ENCODE measurements around the gene FRMD4A.
A peak's percentile ranks its signal among the peaks of the same experiment; 100 is the strongest.

The FRMD4A gene

GRCh38 chr10:13613519-13613918 is 717.2 kb downstream of the FRMD4A start:
- DNase-seq (no peak), ATAC-seq (ENCODE audit: insufficient read depth, low read depth) (no peak)
- peaks cover 92% of the 10 kb centered on the region for H3K36me3 ChIP-seq (ENCODE audit: insufficient read depth, low read length)
- H3K27me3 ChIP-seq (ENCODE audit: insufficient read depth, low read length, poor library complexity) = no peaks in the 10 kb centered on the region
- H3K79me2 ChIP-seq (ENCODE audit: insufficient read depth, low read length) = no peaks in the 10 kb centered on the region
- no peak overlapping the region for H3K9ac ChIP-seq (ENCODE audit: low read depth, low read length)
- no peaks in the 10 kb centered on the region for H3K4me1 ChIP-seq (ENCODE audit: insufficient read depth, low read length)
- no peak overlapping the region for H3K4me3 ChIP-seq (ENCODE audit: low read depth in 1 of 2, low read length in 2 of 2)
- TF ChIP-seq CTCF (IDR thresholded peaks at IDR 0.05; ENCODE audit: borderline replicate concordance, extremely low read depth, low read length, poor library complexity, severe bottlenecking) (peak; percentile 42), EZH2 (IDR thresholded peaks at IDR 0.05; ENCODE audit: borderline replicate concordance, low read depth, low read length, severe bottlenecking) (no peak)
- H2AFZ ChIP-seq (ENCODE audit: low read depth, low read length) = no peak overlapping the region
- no peak overlapping the region for H3K4me2 ChIP-seq (ENCODE audit: insufficient read depth, low read length)
- H3K9me3 ChIP-seq (ENCODE audit: insufficient read depth, low read length, severe bottlenecking) = no peaks in the 10 kb centered on the region
- H4K20me1 ChIP-seq (ENCODE audit: insufficient read depth, low read length) = no peaks in the 10 kb centered on the region
- no peak overlapping the region for H3K27ac ChIP-seq (ENCODE audit: low read length)

- H3K9ac ChIP-seq (ENCODE audit: low read depth, low read length) = no peak overlapping the region
- H4K20me1 ChIP-seq (ENCODE audit: insufficient read depth, low read length) = no peaks in the 10 kb centered on the region
- no peak overlapping the region for H3K4me3 ChIP-seq (ENCODE audit: low read depth in 1 of 2, low read length in 2 of 2)
- TF ChIP-seq EZH2 (IDR thresholded peaks at IDR 0.05; ENCODE audit: borderline replicate concordance, low read depth, low read length, severe bottlenecking) = no peak
- H2AFZ ChIP-seq (ENCODE audit: low read depth, low read length) = no peak overlapping the region
- ATAC-seq (ENCODE audit: insufficient read depth, low read depth) = no peak
- H3K9me3 ChIP-seq (ENCODE audit: insufficient read depth, low read length, severe bottlenecking) = no peaks in the 10 kb centered on the region
- no peak for DNase-seq
- no peaks in the 10 kb centered on the region for H3K4me1 ChIP-seq (ENCODE audit: insufficient read depth, low read length)
- H3K27me3 ChIP-seq (ENCODE audit: insufficient read depth, low read length, poor library complexity) = no peaks in the 10 kb centered on the region
- H3K4me2 ChIP-seq (ENCODE audit: insufficient read depth, low read length) = no peak overlapping the region
- no peaks in the 10 kb centered on the region for H3K79me2 ChIP-seq (ENCODE audit: insufficient read depth, low read length)
- no peak overlapping the region for H3K27ac ChIP-seq (ENCODE audit: low read length)
- peaks cover 90% of the 10 kb centered on the region for H3K36me3 ChIP-seq (ENCODE audit: insufficient read depth, low read length)
Measured at GRCh38 chr10:13612654-13613373, 717.9 kb downstream of the FRMD4A start.

GRCh38 chr10:13608246-13608853 is 722.4 kb downstream of the FRMD4A start:
- Histone ChIP-seq H3K79me2 (ENCODE audit: insufficient read depth, low read length) (no peaks in the 10 kb centered on the region), H4K20me1 (ENCODE audit: insufficient read depth, low read length) (no peaks in the 10 kb centered on the region), H3K9me3 (ENCODE audit: insufficient read depth, low read length, severe bottlenecking) (no peaks in the 10 kb centered on the region), H3K27me3 (ENCODE audit: insufficient read depth, low read length, poor library complexity) (no peaks in the 10 kb centered on the region), H3K4me2 (ENCODE audit: insufficient read depth, low read length) (no peak overlapping the region), H2AFZ (ENCODE audit: low read depth, low read length) (no peak overlapping the region), H3K27ac (ENCODE audit: low read length) (no peak overlapping the region), H3K4me3 (ENCODE audit: low read depth in 1 of 2, low read length in 2 of 2) (no peak overlapping the region), H3K9ac (ENCODE audit: low read depth, low read length) (no peak overlapping the region), H3K4me1 (ENCODE audit: insufficient read depth, low read length) (no peaks in the 10 kb centered on the region), H3K36me3 (ENCODE audit: insufficient read depth, low read length) (peaks cover 69% of the 10 kb centered on the region)
- no peak for TF ChIP-seq CTCF (IDR thresholded peaks at IDR 0.05; ENCODE audit: borderline replicate concordance, extremely low read depth, low read length, poor library complexity, severe bottlenecking)
- TF ChIP-seq EZH2 (IDR thresholded peaks at IDR 0.05; ENCODE audit: borderline replicate concordance, low read depth, low read length, severe bottlenecking) = no peak
- DNase-seq (no peak), ATAC-seq (ENCODE audit: insufficient read depth, low read depth) (no peak)

- H3K4me1 ChIP-seq (ENCODE audit: insufficient read depth, low read length) = no peaks in the 10 kb centered on the region
- H3K27me3 ChIP-seq (ENCODE audit: insufficient read depth, low read length, poor library complexity) = no peaks in the 10 kb centered on the region
- no peak overlapping the region for H3K4me2 ChIP-seq (ENCODE audit: insufficient read depth, low read length)
- no peak overlapping the region for H3K9ac ChIP-seq (ENCODE audit: low read depth, low read length)
- no peak overlapping the region for H2AFZ ChIP-seq (ENCODE audit: low read depth, low read length)
- peaks cover 53% of the 10 kb centered on the region; the same call in 1 of the 2 replicates for H3K36me3 ChIP-seq (ENCODE audit: insufficient read depth, low read length)
- no peaks in the 10 kb centered on the region for H3K9me3 ChIP-seq (ENCODE audit: insufficient read depth, low read length, severe bottlenecking)
- no peaks in the 10 kb centered on the region for H3K79me2 ChIP-seq (ENCODE audit: insufficient read depth, low read length)
- H3K27ac ChIP-seq (ENCODE audit: low read length) = no peak overlapping the region
- H3K4me3 ChIP-seq (ENCODE audit: low read depth in 1 of 2, low read length in 2 of 2) = no peak overlapping the region
- DNase-seq (no peak), ATAC-seq (ENCODE audit: insufficient read depth, low read depth) (no peak)
- no peaks in the 10 kb centered on the region for H4K20me1 ChIP-seq (ENCODE audit: insufficient read depth, low read length)
- no peak for TF ChIP-seq EZH2 (IDR thresholded peaks at IDR 0.05; ENCODE audit: borderline replicate concordance, low read depth, low read length, severe bottlenecking)
- TF ChIP-seq CTCF (IDR thresholded peaks at IDR 0.05; ENCODE audit: borderline replicate concordance, extremely low read depth, low read length, poor library complexity, severe bottlenecking) = no peak
Measured at GRCh38 chr10:13604357-13605040, 726.2 kb downstream of the FRMD4A start.
